Right hindlimb (tissue), 1 donor: ENCODE results near the gene CD58.
A peak's percentile ranks its signal among the peaks of the same experiment; 100 is the strongest.
"Not testable (repeated sequence)": the region's sequence is repeated elsewhere in the genome, so short reads cannot be mapped to it uniquely, and the experiment has no call there.

ENCODE experiments used
- DNase-seq: peaks from one replicate; pipeline ENCODE4 v3.0.0-alpha.2; 2018

CD58 gene, protein sequence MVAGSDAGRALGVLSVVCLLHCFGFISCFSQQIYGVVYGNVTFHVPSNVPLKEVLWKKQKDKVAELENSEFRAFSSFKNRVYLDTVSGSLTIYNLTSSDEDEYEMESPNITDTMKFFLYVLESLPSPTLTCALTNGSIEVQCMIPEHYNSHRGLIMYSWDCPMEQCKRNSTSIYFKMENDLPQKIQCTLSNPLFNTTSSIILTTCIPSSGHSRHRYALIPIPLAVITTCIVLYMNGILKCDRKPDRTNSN

DNA sequence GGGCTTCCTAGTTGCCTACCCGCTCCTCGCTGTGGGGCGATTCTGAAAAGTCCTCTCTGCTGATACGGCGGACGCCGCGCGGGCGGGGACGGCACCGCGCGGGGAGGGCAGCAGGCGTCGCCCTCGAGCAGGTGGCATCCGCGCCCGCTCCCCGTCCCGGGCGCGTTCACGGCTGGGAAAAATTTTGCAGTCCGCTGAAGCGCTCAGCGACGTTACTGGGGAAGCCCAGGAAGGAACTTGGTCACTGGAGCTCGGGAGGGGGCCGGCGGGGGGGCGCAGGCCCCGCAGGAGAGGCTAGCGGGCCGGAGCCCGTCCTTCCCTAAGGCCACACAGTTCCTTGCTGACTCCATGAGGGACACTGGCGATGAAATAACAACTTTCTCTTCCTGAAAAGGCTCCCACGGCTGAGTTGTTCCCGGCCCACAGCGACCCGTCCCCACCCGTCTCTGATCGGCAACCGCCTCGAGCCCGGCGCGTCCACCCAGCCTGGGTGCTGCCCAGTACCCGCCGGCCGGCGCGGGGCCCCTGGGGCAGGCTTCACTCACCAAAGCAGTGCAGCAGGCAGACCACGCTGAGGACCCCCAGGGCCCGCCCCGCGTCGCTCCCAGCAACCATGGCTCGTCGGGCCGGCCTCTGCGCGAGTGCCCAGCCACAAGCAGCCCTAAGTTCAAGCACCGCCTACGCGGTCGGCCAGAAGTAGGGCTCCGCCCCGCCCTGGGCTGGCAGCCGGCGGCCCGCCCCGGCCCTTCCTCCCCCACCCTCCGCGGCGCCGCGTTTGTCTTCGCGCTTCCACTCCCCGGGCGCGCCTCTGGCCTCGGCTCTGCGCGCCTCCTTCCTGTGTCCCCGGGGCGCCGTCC lies at the start of gene CD58:
Gene CD58, minus strand, starts transcription at position 669 of the 857 bp plus-strand sequence. Its CDS starts 54 bp downstream, at position 615.
- DNase-seq = peak; percentile 92

DNA sequence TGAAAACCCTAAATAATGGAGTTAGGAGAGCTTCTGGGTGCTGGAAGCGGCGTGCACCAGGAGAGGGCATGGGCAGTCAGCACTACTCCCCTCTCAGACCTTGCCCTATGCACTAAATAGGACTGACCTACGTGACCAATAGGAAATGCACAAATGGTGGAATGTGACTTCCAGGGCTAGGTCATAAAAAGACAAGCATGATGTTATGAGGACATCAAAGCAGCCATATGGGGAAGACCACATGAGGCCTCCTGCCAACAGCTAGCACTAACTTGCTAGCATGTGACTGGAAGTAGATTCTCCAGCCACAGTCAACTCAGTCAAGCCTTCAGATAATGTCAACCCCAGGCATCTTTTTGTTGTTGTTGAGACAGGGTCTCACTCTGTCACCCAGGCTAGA lies 49.6 kb upstream of the CD58 start:
- not testable (repeated sequence) for DNase-seq

DNA sequence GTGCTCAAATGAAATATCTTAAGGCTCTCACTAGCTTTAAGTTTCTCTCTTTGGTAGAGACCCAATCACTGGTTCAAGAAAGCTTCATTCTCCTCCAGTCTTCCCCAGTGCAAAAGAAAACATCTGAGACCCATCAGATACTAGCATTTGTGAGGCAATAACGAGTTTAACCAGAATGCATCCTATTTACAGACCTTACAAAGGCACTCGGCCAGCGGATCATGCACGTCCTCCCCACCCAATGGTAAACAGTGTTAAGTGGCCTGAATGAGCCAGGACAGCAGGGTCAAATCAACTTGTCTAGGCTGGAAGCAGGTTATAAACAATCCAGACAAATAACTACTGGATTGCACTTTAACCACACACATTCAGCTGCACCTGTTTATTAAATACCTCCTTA lies 48.3 kb upstream of the CD58 start:
- DNase-seq = not testable (repeated sequence)

DNA sequence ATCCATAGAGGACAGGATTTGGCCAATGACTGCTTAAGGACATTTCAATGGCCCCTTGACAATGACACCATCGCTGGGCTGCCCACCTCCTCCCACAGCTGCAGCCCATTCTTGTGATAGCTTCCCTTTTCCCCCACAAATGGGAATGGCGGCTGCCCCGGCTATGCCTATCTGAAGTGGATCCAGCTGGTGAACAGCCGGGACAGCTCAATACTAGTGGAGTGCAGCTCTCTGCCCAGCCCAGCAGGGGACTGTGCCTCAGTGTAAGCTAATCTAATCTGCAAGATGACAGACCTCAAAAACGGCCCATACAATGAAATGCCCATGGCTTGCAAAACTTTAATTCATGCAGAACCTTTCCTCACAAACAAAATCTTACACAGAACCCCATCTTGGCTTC lies 47.0 kb upstream of the CD58 start:
- DNase-seq = not testable (repeated sequence)

DNA sequence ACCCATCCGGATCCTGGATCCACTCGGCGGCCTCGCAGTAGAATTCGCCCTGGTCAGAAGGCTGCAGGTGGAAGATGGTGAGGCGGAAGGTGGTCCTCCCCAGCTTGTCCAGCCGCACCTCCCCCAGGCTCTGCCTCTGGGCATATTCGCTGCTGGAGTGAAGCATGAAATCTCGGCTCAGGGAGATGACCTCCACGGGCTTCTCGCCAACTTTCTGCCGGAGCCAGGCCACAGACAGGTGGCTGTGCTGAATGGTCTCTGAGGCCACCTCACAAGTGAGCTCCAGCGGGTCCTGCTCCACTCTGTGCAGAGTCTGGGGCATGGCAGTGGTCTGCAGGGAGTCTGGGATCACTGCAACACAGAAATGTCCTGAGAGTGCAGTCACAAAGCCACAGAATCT lies 43.0 kb upstream of the CD58 start:
- DNase-seq = not testable (repeated sequence)

DNA sequence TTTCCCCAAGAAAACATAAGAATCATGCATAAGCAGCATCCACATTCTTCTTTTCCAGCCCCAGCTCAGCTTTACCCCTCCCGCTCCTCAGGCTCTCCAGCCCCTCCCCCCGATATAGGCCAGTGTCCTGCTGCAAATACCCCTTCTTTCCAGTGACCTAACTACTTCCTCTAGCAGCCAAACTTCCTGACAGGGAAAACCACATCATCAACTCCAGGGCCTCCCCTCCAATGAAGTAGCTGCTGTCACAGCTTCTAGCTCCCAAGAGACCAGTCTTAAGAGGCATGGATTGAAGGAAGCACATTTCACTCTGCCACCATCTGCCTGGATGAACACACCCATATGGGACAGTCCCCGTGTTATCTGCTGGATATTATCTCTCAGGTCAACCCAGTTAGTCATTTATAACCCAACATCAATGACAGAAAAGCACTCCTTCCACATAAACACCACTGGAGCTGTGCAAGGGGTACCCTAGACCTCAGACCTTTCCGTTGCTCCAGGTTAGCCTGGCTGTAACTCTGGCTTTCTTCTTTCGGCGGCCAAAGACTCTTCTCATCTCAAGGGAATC lies 39.1 kb upstream of the CD58 start:
- DNase-seq = peak; percentile 30

DNA sequence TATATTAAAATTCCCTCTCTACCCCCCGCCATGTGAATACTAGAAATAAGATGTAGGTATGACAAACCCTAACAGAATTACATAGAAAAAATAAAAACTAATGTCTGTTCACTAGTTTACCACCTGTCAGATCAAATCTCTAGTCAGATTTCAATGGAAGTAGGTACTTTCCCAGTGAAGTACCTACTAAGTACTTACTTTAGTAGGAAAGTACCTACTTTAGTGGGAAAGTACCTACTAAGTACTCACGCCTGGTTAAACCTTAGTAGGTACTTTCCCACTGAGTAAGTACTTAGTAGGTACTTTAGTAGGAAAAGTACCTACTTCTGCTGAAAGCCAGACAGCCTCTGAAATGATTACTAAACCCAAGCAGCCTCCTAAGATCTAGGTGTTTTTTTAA lies 38.0 kb upstream of the CD58 start:
- DNase-seq = not testable (repeated sequence)

DNA sequence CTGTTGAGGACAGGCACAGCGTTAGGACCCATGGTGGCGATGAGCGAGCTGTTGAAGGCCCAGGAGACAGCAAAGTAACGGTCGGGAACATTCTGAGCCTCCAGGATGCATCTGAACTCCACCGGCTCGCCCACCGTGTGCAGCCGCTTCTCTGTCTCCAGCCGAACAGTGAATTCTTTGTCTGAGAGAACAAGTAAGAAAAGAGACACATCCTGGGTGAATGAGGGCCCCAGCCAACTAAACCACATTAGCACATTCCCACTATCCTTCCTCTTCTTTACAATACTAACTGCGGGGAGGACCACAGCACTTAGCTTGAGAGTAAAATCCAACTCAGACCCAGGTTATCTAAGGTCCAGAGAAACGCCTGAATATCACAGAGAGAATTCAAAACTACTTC lies 37.3 kb upstream of the CD58 start:
- not testable (repeated sequence) for DNase-seq

DNA sequence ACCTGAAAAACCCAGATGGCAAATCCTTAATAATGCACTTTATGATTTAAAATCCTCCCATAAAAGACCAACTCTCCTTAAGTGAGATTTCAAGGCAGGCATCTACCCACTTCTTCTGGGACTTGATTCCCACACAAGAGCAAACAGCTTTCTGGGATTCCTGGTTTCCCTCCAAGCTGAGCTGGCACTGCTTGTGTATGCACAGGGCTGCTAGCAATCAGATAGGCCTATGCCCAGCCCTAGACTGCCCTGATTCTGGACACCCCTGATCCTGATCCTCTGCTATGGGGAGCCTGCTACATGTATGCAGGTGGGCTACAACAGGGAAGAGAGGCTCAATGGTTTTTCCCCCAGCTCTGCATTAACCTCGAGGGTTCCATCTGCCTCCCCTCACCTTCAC lies 36.6 kb upstream of the CD58 start:
- not testable (repeated sequence) for DNase-seq

DNA sequence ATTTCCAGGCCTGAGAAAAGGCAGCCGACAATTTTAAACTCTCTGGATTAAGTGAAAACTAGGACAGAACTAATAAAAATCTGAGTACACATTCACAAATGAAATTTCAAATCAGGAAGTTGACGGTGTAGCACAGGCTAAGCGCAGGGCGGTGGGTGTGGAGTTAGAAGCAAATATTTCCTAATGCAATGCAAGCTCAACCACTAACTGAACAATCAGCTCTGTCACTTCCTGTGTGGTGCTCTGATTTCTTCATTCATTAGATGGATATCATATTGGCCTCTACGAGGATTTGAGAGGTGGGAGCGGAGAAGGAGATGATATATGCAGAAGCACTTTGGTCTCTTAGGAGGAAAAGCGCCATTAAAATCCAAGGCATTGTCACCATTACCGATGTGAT lies 35.2 kb upstream of the CD58 start:
- DNase-seq = not testable (repeated sequence)

DNA sequence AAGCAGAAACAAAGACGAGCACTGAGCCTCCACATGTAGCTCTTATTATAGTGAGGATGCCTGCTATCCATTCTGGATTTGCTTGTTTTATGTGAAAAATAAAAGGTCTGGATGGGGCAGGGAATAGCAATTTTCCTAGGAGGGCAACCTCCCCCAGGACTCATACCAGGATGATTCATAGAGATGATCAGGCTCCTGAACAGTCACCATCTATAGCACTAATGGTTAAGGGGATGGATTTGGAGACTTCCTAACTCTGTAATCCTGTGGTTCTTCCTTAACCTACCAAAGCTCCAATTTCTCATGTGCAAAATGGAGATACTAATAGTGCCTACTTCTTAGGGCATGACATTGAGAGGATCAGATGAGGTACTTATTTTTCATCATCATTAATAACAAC lies 34.5 kb upstream of the CD58 start:
- no peak for DNase-seq

DNA sequence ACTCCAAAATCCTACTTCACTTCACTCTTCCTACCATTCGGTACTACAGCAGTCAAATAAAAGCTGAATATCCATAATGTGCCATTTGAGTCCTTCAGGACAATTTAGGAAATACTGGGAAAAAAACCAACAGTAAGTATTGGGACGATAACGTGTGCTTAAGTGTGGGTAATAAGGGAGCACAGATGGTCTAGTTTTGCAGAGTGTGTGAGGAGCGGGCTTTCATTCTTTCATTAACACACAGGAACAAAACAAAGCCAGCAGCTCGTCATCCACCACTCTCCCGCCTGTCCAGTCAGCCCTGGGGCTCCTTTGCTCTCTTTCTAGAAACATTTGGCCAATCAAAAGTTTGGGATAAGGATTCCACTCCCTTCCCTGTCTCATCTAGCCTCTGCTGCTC lies 33.6 kb upstream of the CD58 start:
- DNase-seq = not testable (repeated sequence)

DNA sequence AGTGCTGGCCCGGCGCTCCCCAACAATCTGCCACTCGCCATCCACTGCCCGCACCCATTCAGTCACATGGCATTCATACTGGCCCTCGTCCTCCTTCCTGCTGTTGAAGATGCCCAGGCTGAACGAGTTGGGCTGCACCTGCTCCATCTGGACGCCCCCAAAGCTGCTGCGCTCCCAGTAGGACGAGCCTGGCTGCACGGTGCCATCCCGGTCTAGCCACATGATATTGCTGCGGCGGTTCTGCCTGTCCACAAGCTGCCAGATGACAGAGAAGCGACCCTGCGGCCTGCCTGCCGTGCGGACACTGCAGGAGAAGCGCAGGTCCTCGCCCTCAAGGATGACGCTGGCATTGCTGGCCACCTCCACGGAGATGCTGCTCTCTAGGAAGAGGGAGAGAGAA lies 32.8 kb upstream of the CD58 start:
- DNase-seq = not testable (repeated sequence)

DNA sequence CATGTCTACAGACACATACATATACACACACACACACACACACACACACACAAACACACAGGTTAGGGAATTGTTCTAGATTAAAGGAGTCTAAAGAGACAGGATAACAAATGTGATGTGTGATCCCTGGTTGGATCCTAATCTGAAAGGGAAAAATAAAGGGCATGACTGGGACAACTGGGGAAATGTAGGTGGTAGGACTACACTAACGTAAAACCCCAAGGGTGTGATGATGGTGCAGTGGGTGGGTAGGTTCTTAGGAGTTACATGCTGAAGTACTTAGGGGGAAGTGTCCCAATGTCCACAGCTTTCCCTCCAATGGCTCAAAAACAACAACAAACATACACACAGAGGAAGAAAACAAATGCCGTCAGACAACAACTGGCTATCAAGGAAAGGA lies 28.5 kb upstream of the CD58 start:
- not testable (repeated sequence) for DNase-seq

DNA sequence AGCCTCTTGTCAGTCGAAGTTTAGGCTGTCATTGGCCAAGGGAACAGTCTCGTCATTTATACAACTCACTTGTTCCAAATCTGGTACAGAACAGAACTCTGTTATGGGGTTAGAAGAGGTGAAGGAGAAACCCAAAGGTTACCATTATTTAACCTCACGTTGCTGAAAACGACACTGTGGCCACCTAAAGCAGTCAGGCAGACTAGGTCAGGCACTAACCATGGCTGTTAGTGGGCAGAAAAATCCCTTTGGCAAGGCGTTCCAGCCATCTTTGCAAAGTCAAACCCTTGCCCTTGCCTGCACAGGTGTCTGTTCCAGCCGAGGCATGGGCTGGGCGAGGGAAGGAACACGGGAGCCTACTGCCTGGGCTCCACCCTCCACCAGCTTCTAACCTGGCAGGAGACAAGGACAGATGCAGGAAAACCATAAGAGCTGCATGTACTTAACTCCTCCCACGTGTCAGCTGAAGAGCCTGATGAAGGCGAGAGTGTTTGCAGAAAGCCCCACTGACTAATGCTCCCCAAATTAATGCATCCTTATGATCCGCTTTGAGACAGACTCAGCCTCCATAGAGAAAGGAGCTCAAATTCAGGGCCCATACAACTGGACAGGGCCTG lies 27.7 kb upstream of the CD58 start:
- DNase-seq = not testable (repeated sequence)

DNA sequence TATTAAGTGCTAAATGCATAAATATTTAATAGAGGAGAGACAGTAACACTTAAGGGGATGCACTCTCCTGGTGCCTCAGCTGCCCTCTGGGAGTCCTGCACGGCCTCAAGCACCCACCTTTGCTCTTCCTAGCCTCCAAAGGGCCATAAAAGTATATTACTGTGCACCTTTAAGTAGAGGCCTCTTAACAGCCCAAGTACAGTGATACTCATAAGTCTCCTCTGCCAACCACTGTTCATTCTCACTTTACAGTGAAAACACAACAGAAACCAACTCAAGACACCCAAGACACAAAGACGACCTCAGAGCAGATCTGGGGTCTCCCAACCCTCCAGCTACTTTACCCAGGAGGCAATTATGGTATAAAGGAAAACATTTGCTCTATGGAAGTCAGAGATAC lies 26.6 kb upstream of the CD58 start:
- DNase-seq = not testable (repeated sequence)

DNA sequence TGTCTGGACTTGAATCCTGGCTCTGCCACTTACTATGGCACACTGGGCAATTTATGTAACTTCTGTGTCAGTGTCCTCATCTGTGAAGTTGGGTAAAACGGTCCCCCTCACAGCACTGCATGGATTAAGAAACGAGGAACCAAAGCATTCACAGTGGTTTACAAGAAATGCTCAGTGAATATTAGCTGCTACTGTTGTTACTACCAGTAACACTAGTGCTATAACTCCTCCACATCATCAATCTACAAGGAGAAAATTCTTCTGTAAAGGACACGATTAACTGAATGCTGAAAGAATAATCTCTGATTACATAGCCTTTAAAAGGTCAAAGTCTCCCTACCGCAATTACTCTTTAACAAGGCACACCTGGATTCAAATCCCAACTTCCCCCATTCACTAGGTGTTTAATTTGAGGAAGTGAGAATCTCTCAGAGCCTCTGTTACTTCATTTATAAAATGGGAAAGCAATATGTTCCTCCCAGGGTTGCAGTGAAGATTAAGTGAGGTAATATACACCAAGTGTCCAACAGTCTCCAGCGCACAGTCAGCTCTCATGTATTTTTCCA lies 26.0 kb upstream of the CD58 start:
- DNase-seq = not testable (repeated sequence)

DNA sequence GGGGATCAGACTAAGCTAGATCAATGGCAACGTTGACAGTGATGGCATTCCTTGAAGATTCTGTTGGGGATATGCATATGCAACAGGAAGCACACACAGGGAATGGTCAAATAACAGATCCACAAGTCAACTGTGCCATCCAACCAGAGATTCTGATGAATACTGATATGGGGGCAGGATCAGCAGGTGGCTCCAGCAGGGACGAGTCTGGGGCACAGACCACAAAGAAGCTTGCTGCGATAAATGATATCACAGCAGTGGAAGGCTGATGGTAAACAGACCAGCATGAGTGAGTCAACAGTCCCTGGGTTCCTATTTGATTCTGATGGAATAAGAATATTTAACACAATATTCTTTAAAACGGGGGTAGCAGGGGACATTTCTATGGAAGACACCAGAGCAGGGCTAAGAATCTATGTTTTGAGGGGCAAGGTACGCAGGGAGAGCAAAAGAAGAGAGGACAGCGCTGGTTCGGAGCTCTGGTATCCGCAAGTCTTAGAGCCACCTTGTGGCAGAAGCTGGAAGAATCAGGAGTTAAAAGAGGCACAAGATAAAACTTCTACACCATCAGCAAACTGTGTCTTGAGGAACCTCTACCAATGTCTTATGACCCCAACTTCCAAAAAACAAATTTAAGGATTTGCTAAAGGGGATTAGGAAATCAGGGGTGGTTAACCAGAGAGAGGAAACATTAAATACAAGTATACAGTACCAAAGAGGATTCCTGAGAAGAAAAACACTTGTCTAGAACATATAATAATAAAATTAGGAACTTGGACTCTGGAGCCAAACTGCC lies 25.3 kb upstream of the CD58 start:
- DNase-seq = not testable (repeated sequence)

DNA sequence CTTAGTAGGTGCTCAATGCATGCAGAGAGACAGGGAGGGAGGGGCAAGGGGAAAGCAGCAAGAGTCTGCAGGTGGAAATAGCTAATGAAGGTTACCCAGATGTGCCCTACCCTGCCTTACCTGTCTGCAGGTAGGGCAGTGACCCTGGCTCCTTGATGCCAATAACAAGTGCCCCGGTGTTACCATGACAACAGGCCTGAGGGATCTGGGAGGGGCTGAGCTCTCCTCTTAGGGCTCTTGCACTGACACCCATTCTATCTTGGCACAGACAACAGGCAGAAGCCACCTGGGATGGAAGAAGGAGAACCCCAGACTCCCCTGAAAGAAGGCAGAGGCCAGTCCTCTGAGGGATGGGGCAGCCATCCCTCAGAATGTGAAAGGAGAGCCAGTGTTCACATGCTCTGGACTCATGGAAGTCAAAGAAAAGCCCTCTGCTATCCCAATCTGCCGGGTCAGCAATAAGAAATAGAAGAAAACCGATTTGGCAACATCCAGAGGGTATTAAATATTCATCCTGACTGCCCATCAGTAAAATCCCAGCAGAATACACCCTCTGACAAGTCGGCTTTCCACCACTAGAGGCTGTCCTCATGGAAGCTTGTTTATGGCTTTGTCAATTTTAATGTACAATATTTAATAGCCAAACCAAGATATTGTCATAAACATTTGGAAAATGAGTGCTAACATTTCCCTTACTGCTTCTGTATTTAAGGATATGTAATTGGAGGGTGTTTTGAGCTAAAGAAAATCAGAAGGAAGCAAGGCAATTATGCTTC lies 24.4 kb upstream of the CD58 start:
- not testable (repeated sequence) for DNase-seq

DNA sequence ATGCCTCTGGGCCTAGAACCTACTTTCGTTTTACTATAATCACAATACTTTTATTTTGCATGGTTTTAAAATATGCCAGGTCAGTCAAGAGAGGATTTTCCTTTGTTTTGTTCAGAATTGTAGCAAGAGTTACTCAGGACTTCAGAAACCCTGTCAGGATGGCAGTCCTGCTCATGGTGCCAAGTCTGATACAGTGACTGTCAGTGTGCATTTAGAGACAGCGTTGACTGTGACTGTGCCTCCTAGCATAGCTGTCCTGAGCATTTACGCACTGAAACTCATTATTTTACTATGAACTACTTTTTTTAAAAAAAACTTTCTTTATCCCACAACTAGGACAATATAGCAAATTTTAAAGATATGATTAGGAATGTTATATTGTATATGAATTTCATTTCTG lies 23.2 kb upstream of the CD58 start:
- not testable (repeated sequence) for DNase-seq

DNA sequence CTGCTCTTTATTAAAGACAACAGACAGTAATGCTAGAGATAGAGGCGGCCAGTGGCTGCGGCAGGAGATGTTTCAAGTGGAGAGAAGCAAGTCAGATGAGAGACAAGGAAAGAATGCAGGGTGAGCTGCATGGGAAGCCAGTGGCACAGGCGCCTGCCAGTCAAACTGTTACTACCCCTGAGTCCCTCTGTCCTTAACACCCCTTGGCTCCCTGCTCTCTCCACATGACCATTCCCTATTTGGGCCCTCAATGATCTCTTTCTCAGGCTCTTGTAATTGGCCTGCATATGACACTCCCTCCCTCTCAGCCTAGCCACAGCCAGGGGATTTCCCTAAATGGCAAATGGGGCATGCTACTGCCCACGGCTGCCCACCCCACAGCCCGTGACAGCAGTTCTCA lies 22.6 kb upstream of the CD58 start:
- not testable (repeated sequence) for DNase-seq
